NCI-H1048 (cell line): Measurements from ENCODE around the gene TEAD2.
A peak's percentile ranks its signal among the peaks of the same experiment; 100 is the strongest.
"Not testable (repeated sequence)": the region's sequence is repeated elsewhere in the genome, so short reads cannot be mapped to it uniquely, and the experiment has no call there.

Experiments
- DNase-seq: peaks from one replicate; lab custom pipeline; 2025; lab: John Stamatoyannopoulos, UW

Gene TEAD2

GRCh38 chr19:49333418-49333805 is 28.8 kb downstream of the TEAD2 start:
- no peak for DNase-seq

- DNase-seq: not testable (repeated sequence)
Observed at GRCh38 chr19:49332691-49333417, 29.4 kb downstream of the TEAD2 start.

GRCh38 chr19:49331616-49332055 is 30.6 kb downstream of the TEAD2 start:
- DNase-seq: no peak

- DNase-seq: not testable (repeated sequence)
Observed at GRCh38 chr19:49331187-49331586, 31.0 kb downstream of the TEAD2 start.

- no peak for DNase-seq
Observed at GRCh38 chr19:49328741-49329140, 33.5 kb downstream of the TEAD2 start.

- DNase-seq: no peak
Observed at GRCh38 chr19:49327878-49328544, 34.2 kb downstream of the TEAD2 start.

- DNase-seq: no peak
Observed at GRCh38 chr19:49326165-49326704, 36.0 kb downstream of the TEAD2 start.

GRCh38 chr19:49325756-49326155 is 36.5 kb downstream of the TEAD2 start:
- DNase-seq: not testable (repeated sequence)

- no peak for DNase-seq
Observed at GRCh38 chr19:49324801-49325576, 37.2 kb downstream of the TEAD2 start, which contains the start of gene SLC6A16. SLC6A16 (minus strand) TSS chr19:49325191; CDS start chr19:49311347, 13,844 bp downstream.

- no peak for DNase-seq
Observed at GRCh38 chr19:49318296-49318695, 43.9 kb downstream of the TEAD2 start.

- no peak for DNase-seq
Observed at GRCh38 chr19:49316284-49316683, 45.9 kb downstream of the TEAD2 start.

- DNase-seq: no peak
Observed at GRCh38 chr19:49315111-49315510, 47.1 kb downstream of the TEAD2 start.

- DNase-seq: no peak
Observed at GRCh38 chr19:49309087-49309486, 53.1 kb downstream of the TEAD2 start.

GRCh38 chr19:49306734-49307133 is 55.5 kb downstream of the TEAD2 start:
- not testable (repeated sequence) for DNase-seq

- no peak for DNase-seq
Observed at GRCh38 chr19:49301866-49302252, 60.4 kb downstream of the TEAD2 start.

GRCh38 chr19:49301165-49301865 is 60.9 kb downstream of the TEAD2 start:
- DNase-seq: peak; percentile 31

GRCh38 chr19:49298653-49299052 is 63.6 kb downstream of the TEAD2 start:
- not testable (repeated sequence) for DNase-seq

- DNase-seq: no peak
Observed at GRCh38 chr19:49297403-49297802, 64.8 kb downstream of the TEAD2 start.

- DNase-seq: no peak
Observed at GRCh38 chr19:49295208-49295880, 66.9 kb downstream of the TEAD2 start.

- DNase-seq: no peak
Observed at GRCh38 chr19:49294401-49294800, 67.8 kb downstream of the TEAD2 start.
